Naive thymus-derived CD8-positive, alpha-beta T cell (primary cell): ENCODE data around the gene FFAR3. TPM values are rescaled to one million over a fixed set of nuclear protein-coding genes. Genes with fewer than 3 reads are reported as not detected.
A peak's percentile ranks its signal among the peaks of the same experiment; 100 is the strongest.

ENCODE experiments used
- ATAC-seq, 2 donors: fragments of 150-1000 bp; cut with Tn5 transposase in 1 of 2; sonication (Bioruptor Pico), chemical (Tn5 transposase) in 1 of 2; 1 replicate in 1 of 2; 2 replicates in 1 of 2; pipeline ENCODE4 v1.10.0; 2021; ENCODE audit warnings: mild to moderate bottlenecking in 2 of 2, moderate library complexity in 2 of 2
- POLR2A ChIA-PET: fragments of 350-600 bp; sonication (Branson Sonifier 250); formaldehyde crosslinking; loops from one replicate; lab custom pipeline; 2021; ENCODE audit warnings: antibody characterized with exemption; lab: Charles Lee
- DNase-seq, 10 donors: peaks; one replicate each; pipeline versions ENCODE4 v3.0.0 to v3.0.0-alpha.2; 2020 to 2022
- H3K27ac Mint-ChIP-seq, 10 donors: one replicate each; pipeline ENCODE4 v1.8.0; 2020 to 2022; ENCODE audit warnings: mild to moderate bottlenecking in 10 of 10, mixed read lengths in 10 of 10, moderate library complexity in 4 of 10, inconsistent platforms in 1 of 10
- H3K27me3 Mint-ChIP-seq, 5 donors: one replicate each; pipeline ENCODE4 v1.8.0; 2021 to 2022; ENCODE audit warnings: mixed read lengths in 5 of 5
- H3K36me3 Mint-ChIP-seq, 3 donors: one replicate each; pipeline ENCODE4 v1.8.0; 2020 to 2022; ENCODE audit warnings: mixed read lengths in 3 of 3, mild to moderate bottlenecking in 2 of 3, inconsistent platforms in 1 of 3
- H3K4me1 Mint-ChIP-seq, 4 donors: one replicate each; pipeline ENCODE4 v1.8.0; 2021 to 2022; ENCODE audit warnings: mixed read lengths in 4 of 4
- H3K4me3 Mint-ChIP-seq, 10 donors: one replicate each; pipeline ENCODE4 v1.8.0; 2020 to 2022; ENCODE audit warnings: mild to moderate bottlenecking in 10 of 10, mixed read lengths in 10 of 10, moderate library complexity in 6 of 10, inconsistent platforms in 1 of 10
- H3K9me3 Mint-ChIP-seq, 9 donors: one replicate each; pipeline ENCODE4 v1.8.0; 2020 to 2022; ENCODE audit warnings: mixed read lengths in 9 of 9, mild to moderate bottlenecking in 3 of 9, inconsistent platforms in 1 of 9, moderate library complexity in 1 of 9
- polyA plus RNA-seq, 3 donors: library from polyadenylated mRNA; unstranded; fragments of 300-500 nt; fragmentation: Illumina TruSeq; gene quantifications; one replicate each; pipeline ENCODE4 v1.2.3, GENCODE V29; 2021
- total RNA-seq, 8 experiments: library from RNA in 2 of 8; stranded (reverse) in 2 of 8; gene quantifications; one replicate each; pipeline ENCODE4 v1.2.3 and lab custom pipeline; 2021 to 2026

Gene FFAR3
- total and polyA plus RNA-seq, 5 experiments from 2014 or later: not detected

DNA sequence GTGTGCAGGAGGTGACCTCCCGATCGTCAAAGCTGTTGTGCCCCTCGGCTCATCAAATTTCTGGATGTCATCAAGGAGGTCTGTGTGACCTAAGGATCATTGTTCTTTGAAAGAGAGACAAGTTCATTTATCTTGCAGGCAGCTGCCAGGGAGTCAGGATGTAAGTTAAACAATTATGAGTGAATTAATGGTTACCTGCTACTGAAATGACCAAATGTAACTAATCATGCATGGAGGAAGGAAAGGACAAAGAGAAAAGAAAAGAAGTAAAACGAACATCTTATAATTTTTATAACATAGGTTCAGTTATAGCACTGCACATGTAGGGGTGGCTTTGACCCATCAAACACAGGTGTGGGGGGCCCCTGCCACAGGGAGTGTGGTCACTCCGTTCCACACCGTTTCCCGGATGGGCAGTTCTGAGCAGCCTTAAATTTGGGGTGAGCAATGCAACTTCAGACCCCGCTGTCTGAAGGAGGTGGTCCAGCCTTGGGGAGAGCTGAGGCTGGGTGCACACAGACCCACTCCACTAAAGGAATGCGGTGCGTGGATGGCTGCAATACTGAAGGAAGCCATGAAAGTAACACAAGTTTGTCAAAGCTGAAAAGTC, 24.0 kb upstream of the FFAR3 start:
- DNase-seq (no peak), ATAC-seq (no peak)
- Mint-ChIP-seq H3K36me3 (no peaks in the 10 kb centered on the region), H3K4me1 (peaks cover 12 to 56% (median 15%) of the 10 kb centered on the region in 4 donors), H3K4me3 (no peak overlapping the region), H3K27me3 (peaks cover 1 to 18% (median 13%) of the 10 kb centered on the region in 5 donors), H3K27ac (no peak overlapping the region), H3K9me3 (no peaks in the 10 kb centered on the region)
- POLR2A ChIA-PET: no interaction called here

DNA sequence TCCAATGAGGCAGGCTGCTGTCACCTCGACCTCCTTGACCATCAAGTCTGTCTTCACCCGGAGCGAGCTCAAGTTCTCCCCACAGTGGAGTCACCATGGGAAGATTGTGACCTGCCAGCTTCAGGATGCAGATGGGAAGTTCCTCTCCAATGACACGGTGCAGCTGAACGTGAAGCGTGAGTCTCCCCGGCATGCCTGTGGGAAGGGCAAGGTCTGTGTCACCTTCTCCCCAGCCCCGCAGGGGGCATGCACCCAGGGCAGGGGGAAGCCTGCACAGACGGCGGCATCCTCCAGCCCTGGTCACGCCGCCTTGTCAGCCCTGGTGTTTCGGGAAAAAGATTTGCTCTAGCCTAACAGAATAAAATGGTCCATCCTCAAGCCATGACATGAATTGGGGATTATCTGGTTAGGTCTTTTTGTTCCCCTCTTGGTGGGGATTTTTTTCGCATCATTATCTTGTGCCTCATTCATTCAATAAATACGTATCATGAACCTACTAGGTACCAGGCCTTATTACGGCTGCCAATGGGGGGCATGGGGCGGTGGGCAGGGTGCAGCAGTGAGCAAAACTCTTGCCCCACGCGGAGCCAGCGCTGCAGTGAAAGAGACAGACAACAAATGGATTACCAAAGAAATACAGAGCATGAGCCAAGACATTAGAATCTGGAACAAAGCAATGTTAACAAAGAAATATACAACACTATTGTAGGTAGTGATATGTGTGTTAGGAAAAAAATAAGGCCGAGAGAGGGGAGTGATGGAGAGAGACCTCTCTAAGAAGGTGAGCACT, 21.9 kb upstream of the FFAR3 start:
- peaks cover 12 to 48% (median 15%) of the 10 kb centered on the region in 4 donors for H3K4me1 Mint-ChIP-seq
- H3K9me3 Mint-ChIP-seq: no peaks in the 10 kb centered on the region
- ATAC-seq (no peak), DNase-seq (no peak)
- H3K4me3 Mint-ChIP-seq: no peak overlapping the region
- POLR2A ChIA-PET: no interaction called here
- H3K36me3 Mint-ChIP-seq: no peaks in the 10 kb centered on the region
- H3K27ac Mint-ChIP-seq: peak overlapping the region in 2 of 10 donors; percentile 64 to 87
- H3K27me3 Mint-ChIP-seq: peaks cover 0 to 6% (median 4%) of the 10 kb centered on the region in 5 donors

DNA sequence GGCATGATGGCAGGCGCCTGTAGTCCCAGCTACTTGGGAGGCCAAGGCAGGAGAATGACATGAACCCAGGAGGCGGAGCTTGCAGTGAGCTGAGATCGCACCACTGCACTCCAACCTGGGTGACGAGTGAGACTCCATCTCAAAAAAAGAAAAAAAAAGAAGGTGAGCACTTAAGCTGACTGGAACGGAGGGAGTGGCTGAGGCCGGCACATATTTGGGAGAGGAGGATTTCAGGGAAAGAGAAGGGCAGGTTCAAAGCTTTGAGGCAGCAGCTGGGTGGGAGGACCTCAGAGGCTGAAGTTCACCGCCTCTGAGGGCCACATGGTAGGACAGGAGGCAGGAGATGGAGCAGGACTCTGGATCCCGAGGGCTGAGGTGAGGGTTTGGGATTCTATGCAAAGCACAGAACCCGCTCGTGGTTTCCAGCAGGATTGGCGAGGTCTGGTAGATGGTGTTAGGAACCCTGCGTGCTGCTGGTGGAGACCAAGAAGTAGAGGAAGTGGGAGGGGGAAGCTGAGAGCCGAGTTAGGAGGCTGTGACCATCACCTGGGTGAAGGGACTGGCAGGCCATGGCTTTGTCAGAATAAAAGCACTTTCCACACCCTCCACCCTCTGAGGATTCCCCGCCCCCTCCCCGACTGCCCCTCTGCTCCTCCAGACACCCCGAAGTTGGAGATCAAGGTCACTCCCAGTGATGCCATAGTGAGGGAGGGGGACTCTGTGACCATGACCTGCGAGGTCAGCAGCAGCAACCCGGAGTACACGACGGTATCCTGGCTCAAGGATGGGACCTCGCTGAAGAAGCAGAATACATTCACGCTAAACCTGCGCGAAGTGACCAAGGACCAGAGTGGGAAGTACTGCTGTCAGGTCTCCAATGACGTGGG, 20.9 kb upstream of the FFAR3 start:
- POLR2A ChIA-PET: no interaction called here
- ATAC-seq (no peak), DNase-seq (no peak)
- Mint-ChIP-seq H3K4me1 (peaks cover 12 to 47% (median 16%) of the 10 kb centered on the region in 4 donors), H3K27ac (peak overlapping the region in 2 of 10 donors; percentile 9 to 32), H3K27me3 (peaks cover 0 to 6% (median under 1%) of the 10 kb centered on the region in 5 donors), H3K9me3 (no peaks in the 10 kb centered on the region), H3K36me3 (no peaks in the 10 kb centered on the region), H3K4me3 (peak overlapping the region in 1 of 10 donors; percentile 16)

DNA sequence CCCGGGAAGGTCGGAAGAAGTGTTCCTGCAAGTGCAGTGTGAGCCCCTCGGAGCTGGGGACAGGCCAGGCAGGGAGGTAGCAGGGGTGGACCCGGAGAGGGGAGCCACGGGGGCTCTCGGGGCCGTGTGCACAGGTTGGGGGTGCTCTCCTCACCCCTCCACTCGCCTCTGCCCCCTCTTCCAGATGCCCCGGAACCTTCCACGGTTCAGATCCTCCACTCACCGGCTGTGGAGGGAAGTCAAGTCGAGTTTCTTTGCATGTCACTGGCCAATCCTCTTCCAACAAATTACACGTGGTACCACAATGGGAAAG, 20.3 kb upstream of the FFAR3 start:
- POLR2A ChIA-PET: interaction anchor here (1.0 kb wide), 1 partner anchor 106 kb away, joined by 3 read pairs; no protein-coding TSS in a partner anchor
- H3K27me3 Mint-ChIP-seq: peaks cover 0 to 6% (median 2%) of the 10 kb centered on the region in 5 donors
- H3K4me1 Mint-ChIP-seq: peaks cover 6 to 44% (median 11%) of the 10 kb centered on the region in 4 donors
- no peak overlapping the region for H3K4me3 Mint-ChIP-seq
- H3K36me3 Mint-ChIP-seq: no peaks in the 10 kb centered on the region
- DNase-seq: no peak
- H3K27ac Mint-ChIP-seq: peak overlapping the region in 1 of 10 donors; percentile 45
- ATAC-seq: no peak
- H3K9me3 Mint-ChIP-seq: no peaks in the 10 kb centered on the region

- no peak overlapping the region for H3K27ac Mint-ChIP-seq
- no peaks in the 10 kb centered on the region for H3K9me3 Mint-ChIP-seq
- POLR2A ChIA-PET: no interaction called here
- no peak overlapping the region for H3K4me3 Mint-ChIP-seq
- H3K36me3 Mint-ChIP-seq: no peaks in the 10 kb centered on the region
- ATAC-seq (no peak), DNase-seq (no peak)
- peaks cover 0 to 35% (median 4%) of the 10 kb centered on the region in 4 donors for H3K4me1 Mint-ChIP-seq
- H3K27me3 Mint-ChIP-seq: peaks cover 0 to 10% (median 2%) of the 10 kb centered on the region in 5 donors
Observed at GRCh38 chr19:35340431-35340830, 17.8 kb upstream of the FFAR3 start.

DNA sequence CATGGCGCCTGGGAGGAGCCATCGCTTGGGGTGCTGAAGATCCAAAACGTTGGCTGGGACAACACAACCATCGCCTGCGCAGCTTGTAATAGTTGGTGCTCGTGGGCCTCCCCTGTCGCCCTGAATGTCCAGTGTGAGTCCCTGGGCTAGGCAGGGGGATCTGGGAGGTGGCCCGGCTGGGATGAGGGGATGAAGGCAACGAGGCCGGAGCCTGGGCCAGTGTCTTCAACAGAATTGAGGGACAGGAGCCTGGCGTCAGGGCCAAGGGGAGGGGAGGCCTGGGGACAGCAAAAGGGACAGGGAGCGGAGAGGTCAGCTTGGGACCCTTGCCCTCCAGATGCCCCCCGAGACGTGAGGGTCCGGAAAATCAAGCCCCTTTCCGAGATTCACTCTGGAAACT, 17.3 kb upstream of the FFAR3 start:
- ATAC-seq (no peak), DNase-seq (no peak)
- peaks cover 0 to 14% (median 2%) of the 10 kb centered on the region in 5 donors for H3K27me3 Mint-ChIP-seq
- H3K4me1 Mint-ChIP-seq: peaks cover 4 to 37% (median 7%) of the 10 kb centered on the region in 4 donors
- no peak overlapping the region for H3K4me3 Mint-ChIP-seq
- no peaks in the 10 kb centered on the region for H3K9me3 Mint-ChIP-seq
- H3K27ac Mint-ChIP-seq: no peak overlapping the region
- H3K36me3 Mint-ChIP-seq: no peaks in the 10 kb centered on the region
- POLR2A ChIA-PET: no interaction called here

GRCh38 chr19:35341565-35342225, 16.6 kb upstream of the FFAR3 start:
- Mint-ChIP-seq H3K36me3 (no peaks in the 10 kb centered on the region), H3K27ac (no peak overlapping the region), H3K4me3 (no peak overlapping the region), H3K27me3 (peaks cover 0 to 17% (median under 1%) of the 10 kb centered on the region in 5 donors), H3K9me3 (no peaks in the 10 kb centered on the region), H3K4me1 (peaks cover 11 to 38% (median 12%) of the 10 kb centered on the region in 4 donors)
- ATAC-seq: no peak
- POLR2A ChIA-PET: no interaction called here
- DNase-seq: no peak

- no peaks in the 10 kb centered on the region for H3K36me3 Mint-ChIP-seq
- no peaks in the 10 kb centered on the region for H3K9me3 Mint-ChIP-seq
- H3K27ac Mint-ChIP-seq: peak overlapping the region in 1 of 10 donors; percentile 8
- peaks cover 16 to 39% (median 19%) of the 10 kb centered on the region in 4 donors for H3K4me1 Mint-ChIP-seq
- H3K27me3 Mint-ChIP-seq: peaks cover 0 to 18% (median 0%) of the 10 kb centered on the region in 5 donors
- POLR2A ChIA-PET: no interaction called here
- ATAC-seq: no peak
- DNase-seq: no peak
- no peak overlapping the region for H3K4me3 Mint-ChIP-seq
Observed at GRCh38 chr19:35342430-35342829, 15.8 kb upstream of the FFAR3 start.

DNA sequence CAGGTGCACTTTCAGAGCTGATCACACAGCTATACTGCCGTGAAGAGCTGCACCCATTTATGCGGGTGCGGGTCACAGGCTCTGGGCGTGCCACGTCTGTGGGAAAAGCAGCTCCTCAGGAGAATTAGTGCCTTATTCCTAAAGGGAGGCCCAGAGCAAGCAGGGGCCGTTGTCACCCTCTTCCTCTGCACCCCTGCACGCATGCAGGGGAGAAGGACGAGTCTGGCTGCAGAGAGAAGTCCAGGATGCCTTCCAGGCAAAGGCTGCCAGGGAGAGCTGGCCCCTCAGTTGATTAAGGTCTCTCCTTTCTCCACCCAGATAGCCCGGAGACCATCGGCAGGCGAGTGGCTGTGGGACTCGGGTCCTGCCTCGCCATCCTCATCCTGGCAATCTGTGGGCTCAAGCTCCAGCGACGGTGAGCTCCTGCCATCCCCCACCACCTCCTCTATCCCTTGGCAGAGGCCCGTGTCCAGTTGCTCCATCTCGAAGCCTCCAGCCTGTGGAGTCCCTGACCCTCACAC, 13.7 kb upstream of the FFAR3 start:
- no peak for DNase-seq
- no peak overlapping the region for H3K27ac Mint-ChIP-seq

DNA sequence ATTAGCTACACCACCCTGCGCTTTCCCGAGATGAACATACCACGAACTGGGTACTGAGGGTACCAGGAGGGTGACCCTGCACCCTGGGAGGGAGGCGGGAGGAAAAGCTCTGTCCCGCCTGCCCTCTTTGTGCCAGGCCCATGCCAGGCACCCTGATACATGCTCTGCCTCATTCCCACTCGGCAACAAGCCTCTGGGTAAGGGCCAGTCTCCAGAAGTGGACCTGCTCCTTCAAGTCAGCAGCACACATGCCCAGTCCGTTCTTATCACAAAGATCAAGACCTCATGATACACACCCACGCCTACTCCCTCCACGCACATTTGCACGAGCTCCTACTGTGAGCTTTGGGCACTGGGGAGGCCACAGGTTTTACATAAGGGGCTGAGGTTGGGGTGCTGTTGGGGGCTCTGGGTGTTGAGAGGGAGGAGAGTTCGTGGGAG, 12.6 kb upstream of the FFAR3 start:
- no peak for DNase-seq

More for the DNA sequence above, 13.7 kb upstream of the FFAR3 start:
- H3K36me3 Mint-ChIP-seq: no peaks in the 10 kb centered on the region
- H3K9me3 Mint-ChIP-seq: no peaks in the 10 kb centered on the region
- peaks cover 0 to 19% (median 2%) of the 10 kb centered on the region in 5 donors for H3K27me3 Mint-ChIP-seq
- ATAC-seq: no peak
- peaks cover 21 to 54% (median 28%) of the 10 kb centered on the region in 4 donors for H3K4me1 Mint-ChIP-seq
- POLR2A ChIA-PET: interaction anchor here (0.5 to 0.6 kb wide), 2 partner anchors 12 to 133 kb away, joined by 3 read pairs; no protein-coding TSS in a partner anchor
- H3K4me3 Mint-ChIP-seq: peak overlapping the region in 1 of 10 donors; percentile 8

GRCh38 chr19:35346193-35347052, 11.8 kb upstream of the FFAR3 start:
- Mint-ChIP-seq H3K36me3 (no peaks in the 10 kb centered on the region), H3K4me3 (peak overlapping the region; percentile 59 to 82 (median 75)), H3K27me3 (peaks cover 0 to 20% (median 5%) of the 10 kb centered on the region in 5 donors), H3K27ac (peak overlapping the region; percentile 36 to 98 (median 76)), H3K4me1 (peaks cover 21 to 56% (median 28%) of the 10 kb centered on the region in 4 donors), H3K9me3 (no peaks in the 10 kb centered on the region)
- peak; percentile 78 to 87 for ATAC-seq
- peak; percentile 67 to 90 (median 74) for DNase-seq
- POLR2A ChIA-PET: interaction anchor here (1.1 to 1.2 kb wide), 2 partner anchors 14 to 78 kb away, joined by 3 read pairs; partner anchors contain the start of gene USF2

More for the DNA sequence above, 12.6 kb upstream of the FFAR3 start:
- peak overlapping the region in 5 of 10 donors; percentile 41 to 98 (median 49) for H3K27ac Mint-ChIP-seq
- POLR2A ChIA-PET: interaction anchor here (1.1 kb wide), 1 partner anchor 77 kb away, joined by 3 read pairs; the partner anchor contains the start of gene USF2
- H3K9me3 Mint-ChIP-seq: no peaks in the 10 kb centered on the region
- H3K4me1 Mint-ChIP-seq: peaks cover 21 to 56% (median 28%) of the 10 kb centered on the region in 4 donors
- peaks cover 0 to 20% (median 5%) of the 10 kb centered on the region in 5 donors for H3K27me3 Mint-ChIP-seq
- ATAC-seq: no peak
- H3K4me3 Mint-ChIP-seq: peak overlapping the region in 3 of 10 donors; percentile 28 to 75 (median 74)
- no peaks in the 10 kb centered on the region for H3K36me3 Mint-ChIP-seq
